Right ventricle myocardium superior (tissue), 1 donor: ENCODE measurements around the gene NR1H4. TPM values are rescaled to one million over a fixed set of nuclear protein-coding genes. Genes with fewer than 3 reads are reported as not detected.

Experiments used
- ATAC-seq: fragments of 200-7000 bp; cut with Tn5 transposase; one replicate; pipeline ENCODE4 v1.9.1; 2020; ENCODE audit warnings: mild to moderate bottlenecking; ENCODE audit not compliant: poor library complexity
- DNase-seq: peaks from one replicate; pipeline ENCODE4 v3.0.0-alpha.2; 2020
- intact Hi-C: fragments of 100-400 bp; cut with DNase I; formaldehyde crosslinking; loops from one replicate; pipeline ENCODE4 v1.11.2; 2022
- total RNA-seq: library from RNA; stranded (reverse); fragmentation: NEBNext Ultra II Directional; extraction: Animal tissue kit (Norgen Biotek cat#: 25700); gene quantifications from one replicate; pipeline ENCODE4 v1.2.1, GENCODE V29; 2021
- donor health status: DM: no; HTN: yes; CAD: no; lungs with severe emphysema.

The NR1H4 gene
- total RNA-seq, 1 donor from 2014 or later: not detected

GRCh38 chr12:100464529-100464928 is 9.1 kb upstream of the NR1H4 start:
- ATAC-seq (no peak), DNase-seq (no peak)
- intact Hi-C loops: no loop called here

- intact Hi-C loops: no loop called here
- ATAC-seq (no peak), DNase-seq (no peak)
Measured at GRCh38 chr12:100468126-100468525, 5.5 kb upstream of the NR1H4 start.

- ATAC-seq (no peak), DNase-seq (no peak)
- intact Hi-C loops: no loop called here
Measured at GRCh38 chr12:100472325-100472724, 1.3 kb upstream of the NR1H4 start.

- intact Hi-C loops: no loop called here
- DNase-seq (no peak), ATAC-seq (no peak)
Measured at GRCh38 chr12:100473050-100473715, 483 bp upstream of the NR1H4 start.

GRCh38 chr12:100474617-100475016 is 951 bp downstream of the NR1H4 start:
- ATAC-seq (no peak), DNase-seq (no peak)
- intact Hi-C loops: no loop called here

GRCh38 chr12:100476013-100476751 is 2.5 kb downstream of the NR1H4 start:
- intact Hi-C loops: no loop called here
- ATAC-seq: no peak
- no peak for DNase-seq

- no peak for ATAC-seq
- intact Hi-C loops: no loop called here
- DNase-seq: no peak
Measured at GRCh38 chr12:100481021-100481420, 7.4 kb downstream of the NR1H4 start.

GRCh38 chr12:100484183-100484886 is 10.7 kb downstream of the NR1H4 start:
- intact Hi-C loops: no loop called here
- DNase-seq (no peak), ATAC-seq (no peak)

GRCh38 chr12:100484891-100485471 is 11.3 kb downstream of the NR1H4 start:
- intact Hi-C loops: no loop called here
- DNase-seq (no peak), ATAC-seq (no peak)

- ATAC-seq: no peak
- intact Hi-C loops: no loop called here
- no peak for DNase-seq
Measured at GRCh38 chr12:100485983-100486382, 12.3 kb downstream of the NR1H4 start.

GRCh38 chr12:100489251-100489820 is 15.7 kb downstream of the NR1H4 start:
- ATAC-seq: no peak
- DNase-seq: no peak
- intact Hi-C loops: no loop called here

- intact Hi-C loops: no loop called here
- DNase-seq: no peak
- no peak for ATAC-seq
Measured at GRCh38 chr12:100490056-100490455, 16.4 kb downstream of the NR1H4 start.

GRCh38 chr12:100491104-100491503 is 17.4 kb downstream of the NR1H4 start:
- no peak for DNase-seq
- intact Hi-C loops: no loop called here
- no peak for ATAC-seq

- no peak for DNase-seq
- intact Hi-C loops: no loop called here
- ATAC-seq: no peak
Measured at GRCh38 chr12:100493396-100494012, 19.8 kb downstream of the NR1H4 start.

- DNase-seq: no peak
- ATAC-seq: no peak
- intact Hi-C loops: no loop called here
Measured at GRCh38 chr12:100494026-100494425, 20.4 kb downstream of the NR1H4 start.

- intact Hi-C loops: no loop called here
- DNase-seq (no peak), ATAC-seq (no peak)
Measured at GRCh38 chr12:100494538-100494937, 20.9 kb downstream of the NR1H4 start.

GRCh38 chr12:100497105-100497795 is 23.6 kb downstream of the NR1H4 start:
- DNase-seq (no peak), ATAC-seq (no peak)

GRCh38 chr12:100498141-100498540 is 24.5 kb downstream of the NR1H4 start:
- intact Hi-C loops: no loop called here
- ATAC-seq (no peak), DNase-seq (no peak)

More at GRCh38 chr12:100497105-100497795, 23.6 kb downstream of the NR1H4 start:
- intact Hi-C loops: no loop called here
